Trophoblast cell (in vitro differentiated cells and primary cell): Measurements from ENCODE around the gene CCR5AS.
A peak's percentile ranks its signal among the peaks of the same experiment; 100 is the strongest.
"Not testable (repeated sequence)": the region's sequence is repeated elsewhere in the genome, so short reads cannot be mapped to it uniquely, and the experiment has no call there.

Experiments
- DNase-seq, 2 donors: peaks; one replicate each; pipeline ENCODE4 v3.0.0-alpha.2; 2016
- H2AFZ ChIP-seq: 2 replicates; pipeline ENCODE4 v1.6.1; 2013; ENCODE audit warnings: low read length, moderate library complexity, mild to moderate bottlenecking; ENCODE audit not compliant: insufficient read depth, poor library complexity
- H2AK5ac ChIP-seq: 2 replicates; pipeline ENCODE4 v1.6.1; 2013; ENCODE audit warnings: mild to moderate bottlenecking, low read length
- H2BK120ac ChIP-seq: 2 replicates; pipeline ENCODE4 v1.6.1; 2013; ENCODE audit warnings: low read length, mild to moderate bottlenecking, moderate library complexity; ENCODE audit not compliant: insufficient read depth, poor library complexity
- H2BK12ac ChIP-seq: 2 replicates; pipeline ENCODE4 v1.6.1; 2013; ENCODE audit warnings: mild to moderate bottlenecking, low read length, moderate library complexity
- H2BK5ac ChIP-seq: 2 replicates; pipeline ENCODE4 v1.6.1; 2013; ENCODE audit warnings: low read length, low read depth, moderate library complexity, mild to moderate bottlenecking; ENCODE audit not compliant: poor library complexity
- H3K14ac ChIP-seq: 2 replicates; pipeline ENCODE4 v1.6.1; 2013; ENCODE audit warnings: mild to moderate bottlenecking, low read length
- H3K18ac ChIP-seq: 2 replicates; pipeline ENCODE4 v1.6.1; 2013; ENCODE audit warnings: mild to moderate bottlenecking, low read length
- H3K23ac ChIP-seq: 2 replicates; pipeline ENCODE4 v1.6.1; 2013; ENCODE audit warnings: low read length
- H3K27ac ChIP-seq: 2 replicates; pipeline ENCODE4 v1.5.1; 2013; ENCODE audit warnings: low read depth, mild to moderate bottlenecking, inconsistent platforms, low read length, moderate library complexity
- H3K27me3 ChIP-seq: 2 replicates; pipeline ENCODE4 v1.6.1; 2013; ENCODE audit warnings: inconsistent platforms, mild to moderate bottlenecking, low read length, moderate library complexity; ENCODE audit not compliant: insufficient read depth
- H3K36me3 ChIP-seq, 2 experiments: 1 replicate in 1 of 2; 2 replicates in 1 of 2; pipeline ENCODE4 v1.6.1; 2013; ENCODE audit warnings: low read length in 2 of 2, mild to moderate bottlenecking in 2 of 2, moderate library complexity in 1 of 2; ENCODE audit not compliant: insufficient read depth in 2 of 2, control insufficient read depth in 1 of 2
- H3K4ac ChIP-seq: 2 replicates; pipeline ENCODE4 v1.6.1; 2013; ENCODE audit warnings: low read depth, mild to moderate bottlenecking, low read length, moderate library complexity
- H3K4me1 ChIP-seq, 2 experiments: 1 replicate in 1 of 2; 2 replicates in 1 of 2; pipeline ENCODE4 v1.6.1; 2013; ENCODE audit warnings: low read length in 2 of 2, mild to moderate bottlenecking in 2 of 2, moderate library complexity in 1 of 2; ENCODE audit not compliant: insufficient read depth in 2 of 2, control insufficient read depth in 1 of 2
- H3K4me2 ChIP-seq: 2 replicates; pipeline ENCODE4 v1.6.1; 2013; ENCODE audit warnings: inconsistent platforms, mild to moderate bottlenecking, low read length, moderate library complexity
- H3K4me3 ChIP-seq: 2 replicates; pipeline ENCODE4 v1.5.1; 2013; ENCODE audit warnings: mild to moderate bottlenecking, low read depth, low read length, inconsistent platforms
- H3K79me1 ChIP-seq: one replicate; pipeline ENCODE4 v1.6.1; 2013; ENCODE audit warnings: low read length
- H3K79me2 ChIP-seq: 2 replicates; pipeline ENCODE4 v1.6.1; 2013; ENCODE audit warnings: low read length, mild to moderate bottlenecking; ENCODE audit not compliant: control insufficient read depth, insufficient read depth, poor library complexity
- H3K9ac ChIP-seq: 2 replicates; pipeline ENCODE4 v1.6.1; 2013; ENCODE audit warnings: mild to moderate bottlenecking, low read length
- H3K9me3 ChIP-seq: 2 replicates; pipeline ENCODE4 v1.6.1; 2013; ENCODE audit warnings: low read depth, mild to moderate bottlenecking, control low read depth, inconsistent platforms, low read length; ENCODE audit not compliant: insufficient read depth
- H4K12ac ChIP-seq: 2 replicates; pipeline ENCODE4 v1.6.1; 2013; ENCODE audit warnings: low read depth, mild to moderate bottlenecking, low read length, moderate library complexity
- H4K8ac ChIP-seq: 2 replicates; pipeline ENCODE4 v1.6.1; 2013; ENCODE audit warnings: low read depth, mild to moderate bottlenecking, low read length, moderate library complexity
- H4K91ac ChIP-seq: one replicate; pipeline ENCODE4 v1.6.1; 2013; ENCODE audit warnings: low read depth, mild to moderate bottlenecking, low read length, moderate library complexity
- WGBS: extraction: QIAGEN DNeasy Blood & Tissue Kit; methylation state at CpG from one replicate; pipeline ENCODE4 v1.1.7; 2013; ENCODE audit warnings: missing lambda C conversion rate; ENCODE audit not compliant: insufficient read length, insufficient coverage; ENCODE audit errors: extremely low coverage; 5-methylcytosine and 5-hydroxymethylcytosine counted together

CCR5AS gene

GRCh38 chr3:46427404-46427803 is 20.5 kb upstream of the CCR5AS start:
- H3K9ac ChIP-seq, H2BK5ac ChIP-seq, H4K12ac ChIP-seq, H3K9me3 ChIP-seq, H4K91ac ChIP-seq, H3K14ac ChIP-seq, H3K79me1 ChIP-seq, H2AFZ ChIP-seq, H3K18ac ChIP-seq, H3K27ac ChIP-seq, H2AK5ac ChIP-seq, H3K27me3 ChIP-seq, H3K23ac ChIP-seq, H2BK120ac ChIP-seq, H3K4ac ChIP-seq, H2BK12ac ChIP-seq, H3K36me3 ChIP-seq, H4K8ac ChIP-seq, H3K4me3 ChIP-seq, H3K4me2 ChIP-seq, H3K79me2 ChIP-seq: not testable (repeated sequence)
- DNase-seq, result peak in 1 of 2 donors; percentile 31
- no CpG with 5 or more reads among the region's 8 CpGs for WGBS
- H3K4me1 ChIP-seq, result peaks cover 8 to 14% of the 10 kb centered on the region in 2 experiments

- H3K27me3 ChIP-seq, H3K4me2 ChIP-seq, H2BK12ac ChIP-seq, H2BK5ac ChIP-seq, H3K79me1 ChIP-seq, H3K18ac ChIP-seq, H3K23ac ChIP-seq, H3K9ac ChIP-seq, H2AFZ ChIP-seq, H3K4ac ChIP-seq, H3K9me3 ChIP-seq, H3K4me3 ChIP-seq, H3K27ac ChIP-seq, H2AK5ac ChIP-seq, H3K14ac ChIP-seq, H3K79me2 ChIP-seq, H4K91ac ChIP-seq, H4K8ac ChIP-seq, H3K36me3 ChIP-seq, H4K12ac ChIP-seq: not testable (repeated sequence)
- peak; percentile 66 to 75 for DNase-seq
- no CpG with 5 or more reads among the region's 4 CpGs for WGBS
- H2BK120ac ChIP-seq, result peak overlapping the region; percentile 61
- peaks cover 8 to 14% of the 10 kb centered on the region in 2 experiments for H3K4me1 ChIP-seq
These were observed 19.6 kb upstream of the CCR5AS start for GRCh38 chr3:46426476-46426875.

- H3K4ac ChIP-seq, result no peak overlapping the region
- peaks cover 6 to 12% of the 10 kb centered on the region in 2 experiments for H3K4me1 ChIP-seq
- no peaks in the 10 kb centered on the region for H3K27me3 ChIP-seq
- no peak overlapping the region for H4K12ac ChIP-seq
- no peak overlapping the region for H2BK5ac ChIP-seq
- no peak overlapping the region for H3K4me3 ChIP-seq
- H3K79me2 ChIP-seq, result no peaks in the 10 kb centered on the region
- H2AFZ ChIP-seq, result no peak overlapping the region
- no peak overlapping the region for H2BK120ac ChIP-seq
- peaks cover 3% of the 10 kb centered on the region for H3K9me3 ChIP-seq
- no peak overlapping the region for H3K14ac ChIP-seq
- no peak overlapping the region for H4K8ac ChIP-seq
- H2BK12ac ChIP-seq, result no peak overlapping the region
- H4K91ac ChIP-seq, result no peak overlapping the region
- H3K36me3 ChIP-seq, result no peaks in the 10 kb centered on the region
- no peak overlapping the region for H3K9ac ChIP-seq
- no CpG with 5 or more reads among the region's 5 CpGs for WGBS
- no peak overlapping the region for H3K27ac ChIP-seq
- no peak overlapping the region for H2AK5ac ChIP-seq
- peak; percentile 42 to 47 for DNase-seq
- no peak overlapping the region for H3K23ac ChIP-seq
- H3K4me2 ChIP-seq, result no peak overlapping the region
- H3K79me1 ChIP-seq, result peaks cover 2% of the 10 kb centered on the region
- no peak overlapping the region for H3K18ac ChIP-seq
These were observed 16.7 kb upstream of the CCR5AS start for GRCh38 chr3:46423588-46423987.

- peak; percentile 80 to 82 for DNase-seq
- Histone ChIP-seq H3K4ac (no peak overlapping the region), H3K79me2 (no peaks in the 10 kb centered on the region), H3K4me1 (peaks cover 5% of the 10 kb centered on the region in 2 experiments), H4K91ac (no peak overlapping the region), H2BK120ac (no peak overlapping the region), H4K8ac (no peak overlapping the region), H3K9me3 (peaks cover 3% of the 10 kb centered on the region), H2AK5ac (no peak overlapping the region), H2BK12ac (no peak overlapping the region), H3K36me3 (no peaks in the 10 kb centered on the region), H2AFZ (no peak overlapping the region), H3K14ac (no peak overlapping the region), H3K18ac (no peak overlapping the region), H3K9ac (no peak overlapping the region), H2BK5ac (no peak overlapping the region), H3K23ac (no peak overlapping the region), H4K12ac (no peak overlapping the region), H3K4me3 (peak overlapping the region; percentile 30), H3K4me2 (no peak overlapping the region), H3K27ac (no peak overlapping the region), H3K79me1 (no peaks in the 10 kb centered on the region), H3K27me3 (no peaks in the 10 kb centered on the region)
- WGBS, result no CpG with 5 or more reads among the region's 6 CpGs
These were observed 15.8 kb upstream of the CCR5AS start for GRCh38 chr3:46422617-46423016.
